GM23338 (cell line): Measurements from ENCODE around the gene SCFD2. TPM values are rescaled to one million over a fixed set of nuclear protein-coding genes. Genes with fewer than 3 reads are reported as not detected.

Source experiments
- ATAC-seq: fragments of 200-7000 bp; cut with Tn5 transposase; 3 replicates; pipeline ENCODE4 v1.9.1; 2020
- DNase-seq: peaks from one replicate; pipeline ENCODE4 v3.0.0-alpha.2; 2015; ENCODE audit warnings: low spot score
- H2AFZ ChIP-seq: fragments of 200-600 bp; sonication (generic); 2 replicates; pipeline ENCODE4 v1.8.0; 2016; ENCODE audit warnings: antibody characterized with exemption, mild to moderate bottlenecking, moderate library complexity
- H3F3A ChIP-seq: fragments of 200-600 bp; sonication (generic); replicated peaks from 2 replicates; pipeline ENCODE4 v1.8.0; 2017; ENCODE audit warnings: antibody characterized with exemption, mixed run types, low read depth
- H3K27ac ChIP-seq: fragments of 200-600 bp; sonication (generic); 2 replicates; pipeline ENCODE4 v1.6.1; 2016; ENCODE audit warnings: low read depth
- H3K27me3 ChIP-seq: fragments of 200-600 bp; sonication (generic); 2 replicates; pipeline ENCODE4 v1.8.0; 2016; ENCODE audit warnings: mild to moderate bottlenecking, mixed run types, moderate library complexity; ENCODE audit not compliant: insufficient read depth
- H3K36me3 ChIP-seq: fragments of 200-600 bp; sonication (generic); 2 replicates; pipeline ENCODE4 v1.8.0; 2016; ENCODE audit warnings: mild to moderate bottlenecking; ENCODE audit not compliant: insufficient read depth
- H3K4me1 ChIP-seq: fragments of 200-600 bp; sonication (generic); 2 replicates; pipeline ENCODE4 v1.8.0; 2016; ENCODE audit warnings: mild to moderate bottlenecking, moderate library complexity; ENCODE audit not compliant: insufficient read depth
- H3K4me2 ChIP-seq: fragments of 200-600 bp; sonication (generic); 2 replicates; pipeline ENCODE4 v1.7.1; 2017; ENCODE audit warnings: mixed run types
- H3K4me3 ChIP-seq: fragments of 200-600 bp; sonication (generic); 2 replicates; pipeline ENCODE4 v1.6.1; 2016; ENCODE audit warnings: mixed run types
- H3K79me2 ChIP-seq: fragments of 200-600 bp; sonication (generic); replicated peaks from 2 replicates; pipeline ENCODE4 v1.8.0; 2017; ENCODE audit warnings: mild to moderate bottlenecking; ENCODE audit not compliant: insufficient read depth
- H3K9me2 ChIP-seq: fragments of 200-600 bp; sonication (generic); 2 replicates; pipeline ENCODE4 v1.8.0; 2017; ENCODE audit not compliant: insufficient read depth
- H4K20me1 ChIP-seq: fragments of 200-600 bp; sonication (generic); replicated peaks from 2 replicates; pipeline ENCODE4 v1.8.0; 2017; ENCODE audit warnings: mild to moderate bottlenecking; ENCODE audit not compliant: insufficient read depth
- H3K27ac Mint-ChIP-seq: 2 replicates; pipeline ENCODE4 v1.8.0; 2020; ENCODE audit warnings: inconsistent platforms, mild to moderate bottlenecking, moderate library complexity, mixed read lengths
- H3K27me3 Mint-ChIP-seq: 3 replicates; pipeline ENCODE4 v1.8.0; 2022; ENCODE audit warnings: low read depth, mild to moderate bottlenecking, moderate library complexity, mixed read lengths, inconsistent platforms; ENCODE audit not compliant: insufficient read depth, poor library complexity
- H3K36me3 Mint-ChIP-seq: 3 replicates; pipeline ENCODE4 v1.8.0; 2021; ENCODE audit warnings: low read depth, mild to moderate bottlenecking, inconsistent platforms, moderate library complexity, mixed read lengths
- H3K4me1 Mint-ChIP-seq: 3 replicates; pipeline ENCODE4 v1.8.0; 2020; ENCODE audit warnings: mild to moderate bottlenecking, inconsistent platforms, mixed read lengths
- H3K4me3 Mint-ChIP-seq: 3 replicates; pipeline ENCODE4 v1.8.0; 2021; ENCODE audit warnings: moderate library complexity, mild to moderate bottlenecking, inconsistent platforms, mixed read lengths
- H3K9me3 Mint-ChIP-seq: 3 replicates; pipeline ENCODE4 v1.8.0; 2020; ENCODE audit warnings: moderate library complexity, mild to moderate bottlenecking, inconsistent platforms, mixed read lengths
- CTCF ChIP-seq, 2 experiments: fragments of 200-600 bp in 1 of 2; sonication (generic) in 1 of 2; conservative IDR thresholded peaks; 2 replicates each; pipeline versions ENCODE4 v1.5.1 to v1.6.1; 2016 to 2017; ENCODE audit warnings: antibody characterized with exemption in 2 of 2, low read depth in 2 of 2, mild to moderate bottlenecking in 2 of 2, moderate library complexity in 1 of 2
- ETS1 ChIP-seq: IDR thresholded peaks from 2 replicates; pipeline ENCODE4 v1.6.1; 2016; ENCODE audit warnings: antibody characterized with exemption
- EZH2phosphoT487 ChIP-seq: fragments of 200-600 bp; sonication (generic); IDR thresholded peaks from one replicate; pipeline ENCODE4 v1.8.1; 2018; ENCODE audit warnings: antibody characterized with exemption; ENCODE audit not compliant: unreplicated experiment
- JUNB ChIP-seq: IDR thresholded peaks from one replicate; pipeline ENCODE4 v1.6.1; 2016; ENCODE audit warnings: antibody characterized with exemption; ENCODE audit not compliant: unreplicated experiment
- REST ChIP-seq: IDR thresholded peaks from one replicate; pipeline ENCODE4 v1.6.1; 2018; ENCODE audit warnings: antibody characterized with exemption; ENCODE audit not compliant: unreplicated experiment
- STAT1 ChIP-seq: IDR thresholded peaks from one replicate; pipeline ENCODE4 v1.6.1; 2016; ENCODE audit warnings: antibody characterized with exemption; ENCODE audit not compliant: unreplicated experiment
- ZNF114 ChIP-seq: fragments of 250-450 bp; sonication (Bioruptor Pico); IDR thresholded peaks from 2 replicates; pipeline ENCODE4 v1.5.0; 2020; ENCODE audit warnings: mild to moderate bottlenecking, moderate library complexity
- ZNF331 ChIP-seq: fragments of 250-450 bp; sonication (Bioruptor Pico); IDR thresholded peaks from 2 replicates; pipeline ENCODE4 v1.5.0; 2020; ENCODE audit warnings: low read depth, mild to moderate bottlenecking, moderate library complexity
- polyA plus RNA-seq: library from polyadenylated mRNA; unstranded; fragments of >200 nt; fragmentation: Nextera tagmentation; extraction: Ambion mirVana; gene quantifications from 2 replicates; pipeline ENCODE4 v1.2.1, GENCODE V29; 2016
- total RNA-seq: library from RNA; depleted of rRNA; stranded (reverse); fragments of >200 nt; shearing (Covaris generic); gene quantifications from 2 replicates; pipeline ENCODE4 v1.2.3, GENCODE V29; 2014

Gene SCFD2
- total and polyA plus RNA-seq, 2 experiments from 2014 or later: 5.7 to 17.5 TPM

GRCh38 chr4:53169695-53170617 is 195.9 kb downstream of the SCFD2 start:
- Histone ChIP-seq H3K79me2 (no peaks in the 10 kb centered on the region), H3K36me3 (no peaks in the 10 kb centered on the region; the same call in 1 of the 2 replicates), H2AFZ (no peak overlapping the region), H3K4me2 (no peak overlapping the region), H3K4me1 (no peaks in the 10 kb centered on the region), H3F3A (no peaks in the 10 kb centered on the region), H3K27ac (no peak overlapping the region), H3K9me2 (no peaks in the 10 kb centered on the region; the same call in 1 of the 2 replicates), H4K20me1 (no peaks in the 10 kb centered on the region), H3K27me3 (no peaks in the 10 kb centered on the region), H3K4me3 (no peak overlapping the region)
- TF ChIP-seq JUNB: no peak
- TF ChIP-seq REST: no peak
- no peak for TF ChIP-seq STAT1
- TF ChIP-seq CTCF (conservative IDR thresholded peaks at IDR 0.05; ENCODE audit: low read depth in 2 of 2): no peak
- TF ChIP-seq ZNF331 (CRISPR knock-in tag): no peak
- no peak for TF ChIP-seq EZH2phosphoT487
- TF ChIP-seq ZNF114 (CRISPR knock-in tag): no peak
- no peak for TF ChIP-seq ETS1
- Mint-ChIP-seq H3K27ac (no peak overlapping the region), H3K9me3 (no peaks in the 10 kb centered on the region; the same call in 2 of the 3 replicates), H3K4me3 (no peak overlapping the region), H3K4me1 (no peaks in the 10 kb centered on the region), H3K27me3 (peaks cover under 1% of the 10 kb centered on the region), H3K36me3 (no peaks in the 10 kb centered on the region; the same call in 2 of the 3 replicates)
- no peak for DNase-seq
- ATAC-seq: no peak
